COLO668 (cell line): Measurements from ENCODE around the gene AGAP6.
"Not testable (repeated sequence)": the region's sequence is repeated elsewhere in the genome, so short reads cannot be mapped to it uniquely, and the experiment has no call there.

Experiments used
- DNase-seq: peaks from one replicate; lab custom pipeline; 2025; ENCODE audit not compliant: unreplicated experiment; lab: John Stamatoyannopoulos, UW

The AGAP6 gene

GRCh38 chr10:49988376-49988775, at the start of gene AGAP6:
AGAP6 (plus strand) TSS chr10:49988406; CDS start chr10:49988716, 310 bp downstream.
- not testable (repeated sequence) for DNase-seq

GRCh38 chr10:49941447-49942338, 46.5 kb upstream of the AGAP6 start, which contains the start of the genes PARG and TIMM23B:
PARG (minus strand) TSS chr10:49942027; CDS start chr10:49941725, 302 bp downstream.
TIMM23B (plus strand) TSS chr10:49942053; CDS start chr10:49942195, 142 bp downstream.
- peak; percentile 79 for DNase-seq

GRCh38 chr10:49942339-49942705, 45.9 kb upstream of the AGAP6 start:
- peak; percentile 1 for DNase-seq

DNA sequence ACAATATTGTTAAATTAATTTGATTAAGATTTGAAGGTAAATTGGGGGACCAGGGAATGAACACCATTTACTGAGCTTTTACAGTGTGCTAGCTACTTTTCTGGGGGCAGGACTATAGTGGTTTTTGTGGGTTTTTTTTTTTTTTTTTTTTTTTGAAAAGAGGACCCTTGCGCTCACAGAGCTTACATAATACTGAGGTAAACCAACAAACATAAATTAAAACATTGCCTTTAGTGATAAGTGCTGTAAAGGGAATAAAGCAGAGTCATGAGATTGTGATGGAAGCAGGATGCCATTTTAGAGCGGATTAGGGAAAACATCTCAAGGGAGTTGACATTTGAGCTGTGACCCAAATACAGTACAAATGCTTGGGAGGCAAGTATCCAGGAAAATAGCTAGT, 44.6 kb upstream of the AGAP6 start:
- DNase-seq, result not testable (repeated sequence)

DNA sequence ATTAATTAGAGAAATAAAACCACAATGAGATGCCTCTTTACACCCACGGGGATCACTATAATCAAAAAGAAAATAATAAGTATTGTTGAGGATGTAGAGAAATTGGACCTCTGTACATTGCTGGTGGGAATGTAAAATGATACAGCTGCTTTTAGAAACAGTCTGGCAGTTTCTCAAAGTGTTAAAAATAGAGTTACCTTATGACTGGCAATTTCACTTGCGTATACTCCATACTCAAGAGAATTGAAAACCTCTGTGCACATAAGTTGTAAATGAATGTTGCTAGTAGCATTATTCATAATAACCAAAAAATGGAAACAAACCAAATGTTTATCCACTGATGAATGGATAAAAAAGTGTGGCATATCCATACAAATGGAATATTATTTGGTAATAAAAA, 40.1 kb upstream of the AGAP6 start:
- not testable (repeated sequence) for DNase-seq

GRCh38 chr10:49948737-49949136, 39.5 kb upstream of the AGAP6 start:
- DNase-seq, result not testable (repeated sequence)

GRCh38 chr10:49952006-49952405, 36.2 kb upstream of the AGAP6 start:
- DNase-seq, result not testable (repeated sequence)

GRCh38 chr10:49953122-49953521, 35.1 kb upstream of the AGAP6 start:
- DNase-seq, result not testable (repeated sequence)

- DNase-seq, result not testable (repeated sequence)
Measured at GRCh38 chr10:49970331-49970857, 17.8 kb upstream of the AGAP6 start.

- not testable (repeated sequence) for DNase-seq
Measured at GRCh38 chr10:49971466-49971865, 16.7 kb upstream of the AGAP6 start.

DNA sequence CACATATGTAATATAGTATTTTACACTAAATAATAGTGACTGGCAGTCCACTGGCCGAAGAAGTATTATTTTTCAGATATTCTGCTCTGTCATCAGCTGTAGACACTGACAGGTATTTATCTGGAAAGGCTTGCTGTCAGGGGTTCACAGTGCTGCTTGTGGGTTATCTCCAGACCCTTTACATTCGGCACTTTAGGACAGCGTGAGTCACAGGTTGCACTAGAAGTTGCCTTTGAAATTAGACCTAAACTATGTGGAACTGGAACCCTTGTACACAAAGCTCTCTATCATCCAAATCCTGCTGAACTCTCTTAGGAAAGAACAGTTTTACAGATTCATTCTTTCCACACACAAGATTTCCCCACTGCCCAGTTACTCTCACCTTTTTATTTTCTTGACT, 16.1 kb upstream of the AGAP6 start:
- DNase-seq, result not testable (repeated sequence)

- not testable (repeated sequence) for DNase-seq
Measured at GRCh38 chr10:49977756-49978155, 10.4 kb upstream of the AGAP6 start.

DNA sequence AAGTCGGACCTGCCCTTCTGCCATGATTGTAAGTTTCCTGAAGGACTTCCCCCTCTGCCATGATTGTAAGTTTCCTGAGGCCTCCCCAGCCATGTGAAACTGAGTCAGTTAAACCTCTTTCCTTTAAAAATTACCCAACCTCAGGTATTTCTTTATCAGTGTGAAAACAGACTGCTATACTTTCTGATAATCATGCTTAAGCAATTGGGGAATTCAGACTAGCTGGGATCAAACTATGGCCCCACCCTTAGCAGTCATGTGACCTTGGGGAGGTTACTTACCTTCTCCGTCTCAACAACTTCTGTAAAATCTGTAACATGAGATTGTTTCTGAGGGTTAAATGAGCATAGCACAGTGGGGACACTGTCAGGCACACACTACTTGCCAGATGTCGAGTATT, 999 bp upstream of the AGAP6 start:
- not testable (repeated sequence) for DNase-seq

- DNase-seq, result not testable (repeated sequence)
Measured at GRCh38 chr10:49995321-49995720, 7.1 kb downstream of the AGAP6 start.

DNA sequence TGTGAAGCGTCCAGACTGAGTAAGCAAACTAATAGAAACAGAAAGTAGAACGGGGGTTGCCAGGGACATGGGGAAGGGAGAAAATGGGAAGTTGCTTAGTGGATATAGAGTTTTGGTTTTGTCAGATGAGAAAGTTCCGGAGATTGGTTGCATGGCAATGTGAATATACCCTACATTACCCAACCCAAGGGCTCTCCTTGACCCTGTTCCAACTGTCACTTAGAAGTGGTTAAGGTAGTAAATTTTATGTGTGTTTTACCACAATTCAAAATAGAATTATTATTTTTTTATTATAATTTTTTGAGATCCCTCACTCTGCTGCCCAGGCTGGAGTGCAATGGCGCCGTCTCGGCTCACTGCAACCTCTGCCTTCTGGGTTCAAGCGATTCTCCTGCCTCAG, 25.8 kb downstream of the AGAP6 start:
- not testable (repeated sequence) for DNase-seq

DNA sequence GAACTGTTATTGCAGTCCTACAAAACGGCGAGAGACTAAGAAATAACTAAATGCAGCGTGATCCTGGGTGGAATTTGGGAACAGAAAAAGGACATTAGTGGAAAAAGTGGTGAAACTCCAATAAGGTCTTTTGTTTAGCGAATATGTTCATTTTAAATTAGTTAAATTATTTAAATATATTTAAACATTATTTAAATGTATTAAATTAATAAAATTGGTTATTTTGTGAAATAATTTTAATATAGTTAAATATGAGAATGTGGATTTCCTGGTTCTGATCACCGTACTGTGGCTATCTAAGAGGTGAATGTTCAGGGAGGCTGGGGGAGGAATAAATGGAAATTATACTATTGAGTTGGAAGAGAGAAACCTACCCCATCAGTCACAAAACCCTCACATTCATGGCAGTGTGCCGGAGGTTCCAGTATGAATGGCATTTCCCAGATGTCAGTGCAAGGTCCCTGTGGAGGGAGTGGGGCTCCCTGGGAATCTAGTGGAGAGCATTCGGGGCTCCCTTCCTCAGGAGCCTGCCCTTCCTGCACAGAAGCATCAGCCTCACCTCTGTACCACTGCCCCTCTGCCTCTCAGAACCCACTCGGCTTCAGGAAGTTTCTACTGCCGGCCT, 27.5 kb downstream of the AGAP6 start:
- not testable (repeated sequence) for DNase-seq

DNA sequence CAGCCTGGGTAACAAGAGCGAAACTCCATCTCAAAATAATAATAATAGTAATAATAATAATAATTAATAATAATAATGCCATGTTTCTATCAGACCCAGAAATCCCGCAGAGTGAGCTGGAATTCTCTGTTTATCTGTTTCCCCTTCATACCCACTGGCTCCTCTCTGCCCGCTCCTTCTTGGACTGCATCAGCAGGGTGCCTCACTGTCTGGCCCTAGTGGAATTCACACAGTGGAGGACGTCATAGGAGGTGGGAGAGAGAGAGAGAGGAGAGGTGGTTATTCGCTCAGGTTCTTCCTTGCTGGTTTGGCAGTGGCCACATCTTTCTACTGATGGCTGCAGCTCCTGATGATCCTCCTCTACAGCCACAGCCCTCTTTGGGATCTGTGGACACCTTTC, 28.7 kb downstream of the AGAP6 start:
- not testable (repeated sequence) for DNase-seq

DNA sequence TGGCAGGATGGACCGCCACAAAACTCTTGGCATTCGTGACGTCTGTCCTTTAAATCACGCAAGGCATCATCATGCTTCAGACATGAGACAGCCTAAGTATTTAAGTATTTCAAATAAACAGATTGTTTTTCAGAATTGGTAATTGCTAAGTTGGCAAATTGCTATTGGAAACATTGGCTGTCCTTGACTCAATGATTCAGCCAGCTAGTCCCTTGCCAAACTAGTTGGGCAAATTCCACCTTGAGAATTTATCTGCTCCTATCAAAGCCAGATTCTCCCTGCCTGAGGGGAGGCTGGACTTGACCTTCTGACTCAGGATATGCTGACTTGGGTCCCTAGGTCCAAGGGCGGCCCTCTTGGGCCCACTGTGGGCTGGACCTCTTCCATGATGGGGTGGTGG, 29.4 kb downstream of the AGAP6 start:
- DNase-seq, result not testable (repeated sequence)

GRCh38 chr10:50019279-50019678, 31.1 kb downstream of the AGAP6 start:
- peak; percentile 31 for DNase-seq

- not testable (repeated sequence) for DNase-seq
Measured at GRCh38 chr10:50020451-50021024, 32.3 kb downstream of the AGAP6 start.

DNA sequence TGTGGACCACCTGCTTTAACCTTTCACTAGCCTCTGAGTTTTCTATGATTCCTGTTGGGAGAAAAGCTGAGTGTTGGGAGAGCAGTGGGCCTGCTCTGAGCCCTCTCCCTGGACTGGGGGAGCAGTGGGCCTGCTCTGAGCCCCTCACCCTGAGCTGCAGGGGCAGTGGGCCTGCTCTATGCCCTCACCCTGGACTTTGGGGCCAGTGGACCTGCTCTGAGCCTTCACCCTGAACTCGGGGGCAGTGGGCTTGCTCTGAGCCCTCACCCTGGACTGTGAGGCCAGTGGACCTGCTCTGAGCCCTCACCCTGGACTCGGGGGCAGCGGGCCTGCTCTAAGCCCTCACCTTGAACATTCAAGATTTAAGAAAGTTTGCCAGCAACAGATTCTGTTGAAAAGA, 33.4 kb downstream of the AGAP6 start:
- no peak for DNase-seq
